PC-3 (cell line): ENCODE measurements around the gene SHCBP1L. TPM values are rescaled to one million over a fixed set of nuclear protein-coding genes. Genes with fewer than 3 reads are reported as not detected.

Experiments
- ATAC-seq: fragments of 200-7000 bp; cut with Tn5 transposase; 2 replicates; pipeline ENCODE4 v1.9.1; 2020; ENCODE audit warnings: mild to moderate bottlenecking, moderate library complexity
- BruUV-seq: library from RNA; stranded (reverse); fragments of 400-500 nt; replicated peaks from 2 replicates; lab custom pipeline; 2021; lab: Mats Ljungman, UMichigan
- CTCF ChIA-PET: fragments of 300-600 bp; sonication (Branson Sonifier 250); formaldehyde crosslinking; loops from one replicate; lab custom pipeline; 2022; ENCODE audit warnings: antibody characterized with exemption; lab: Charles Lee
- POLR2A ChIA-PET: fragments of 300-600 bp; sonication (Branson Sonifier 250); formaldehyde crosslinking; loops from one replicate; lab custom pipeline; 2022; ENCODE audit warnings: antibody characterized with exemption; ENCODE audit not compliant: unreplicated experiment; lab: Charles Lee
- DNase-seq: peaks from one replicate; pipeline ENCODE4 v3.0.0-alpha.2; 2015
- H2AFZ ChIP-seq: fragments of 300-600 bp; sonication (generic); 2 replicates; pipeline ENCODE4 v1.6.0; 2016; ENCODE audit warnings: antibody characterized with exemption, low read length
- H3F3A ChIP-seq: fragments of 300-600 bp; sonication (generic); one replicate; pipeline ENCODE4 v1.6.0; 2017; ENCODE audit warnings: antibody characterized with exemption, low read length, control low read depth, mild to moderate bottlenecking; ENCODE audit not compliant: unreplicated experiment
- H3K27ac ChIP-seq: fragments of 300-600 bp; sonication (generic); 2 replicates; pipeline ENCODE4 v1.5.1; 2016; ENCODE audit warnings: mild to moderate bottlenecking, low read length
- H3K27me3 ChIP-seq: fragments of 300-600 bp; sonication (generic); 2 replicates; pipeline ENCODE4 v1.6.1; 2016; ENCODE audit warnings: low read length, mixed read lengths
- H3K36me3 ChIP-seq: fragments of 300-600 bp; sonication (generic); 2 replicates; pipeline ENCODE4 v1.6.1; 2016; ENCODE audit warnings: low read depth, mixed run types, low read length, mixed read lengths
- H3K4me1 ChIP-seq: fragments of 300-600 bp; sonication (generic); 2 replicates; pipeline ENCODE4 v1.5.1; 2016; ENCODE audit warnings: low read length; ENCODE audit not compliant: insufficient read depth
- H3K4me2 ChIP-seq: fragments of 300-600 bp; sonication (generic); 2 replicates; pipeline ENCODE4 v1.6.0; 2016; ENCODE audit warnings: low read length
- H3K4me3 ChIP-seq: fragments of 300-600 bp; sonication (generic); 2 replicates; pipeline ENCODE4 v1.5.1; 2016; ENCODE audit warnings: mild to moderate bottlenecking, low read length, mixed read lengths
- H3K79me2 ChIP-seq: fragments of 300-600 bp; sonication (generic); 2 replicates; pipeline ENCODE4 v1.6.1; 2017; ENCODE audit warnings: low read length, mixed read lengths
- H3K9ac ChIP-seq: fragments of 300-600 bp; sonication (generic); 2 replicates; pipeline ENCODE4 v1.6.0; 2016; ENCODE audit warnings: mild to moderate bottlenecking, low read length
- H3K9me2 ChIP-seq: fragments of 300-600 bp; sonication (generic); replicated peaks from 2 replicates; pipeline ENCODE4 v1.6.1; 2016; ENCODE audit warnings: mixed run types, low read length, mixed read lengths
- H3K9me3 ChIP-seq: fragments of 300-600 bp; sonication (generic); 2 replicates; pipeline ENCODE4 v1.6.1; 2016; ENCODE audit warnings: low read length, mixed read lengths
- H4K20me1 ChIP-seq: fragments of 300-600 bp; sonication (generic); 2 replicates; pipeline ENCODE4 v1.6.1; 2016; ENCODE audit warnings: low read length, mixed read lengths
- EZH2 ChIP-seq: fragments of 300-600 bp; sonication (generic); IDR thresholded peaks from one replicate; pipeline ENCODE4 v1.6.1; 2017; ENCODE audit warnings: antibody characterized with exemption, mild to moderate bottlenecking, low read length; ENCODE audit not compliant: unreplicated experiment
- EZH2phosphoT487 ChIP-seq: fragments of 300-600 bp; sonication (generic); IDR thresholded peaks from 2 replicates; pipeline ENCODE4 v1.6.1; 2018; ENCODE audit warnings: mild to moderate bottlenecking, antibody characterized with exemption, low read length, borderline replicate concordance
- intact Hi-C: fragments of 100-400 bp; cut with micrococcal nuclease; formaldehyde crosslinking; loops from 2 replicates; pipeline ENCODE4 v1.9.0; 2023
- total RNA-seq: library from RNA; depleted of rRNA; stranded (reverse); fragments of >200 nt; gene quantifications from 2 replicates; pipeline ENCODE4 v1.2.3, GENCODE V29; 2014
- TF ChIP-seq, protein P1 (sequence below): fragments of 300-600 bp; sonication (generic); conservative IDR thresholded peaks from 2 replicates; pipeline ENCODE4 v1.5.1; 2017; ENCODE audit warnings: antibody characterized with exemption, low read depth, mild to moderate bottlenecking, low read length

Gene SHCBP1L
- total RNA-seq, 1 experiment from 2014 or later: not detected

GRCh38 chr1:182869241-182869666 is 83.7 kb downstream of the SHCBP1L start:
- no peaks in the 10 kb centered on the region for H3K27me3 ChIP-seq
- no peak overlapping the region for H2AFZ ChIP-seq
- CTCF ChIA-PET: no interaction called here
- H3K9ac ChIP-seq: no peak overlapping the region
- H3K4me1 ChIP-seq: no peaks in the 10 kb centered on the region
- H3K4me2 ChIP-seq: no peak overlapping the region
- H4K20me1 ChIP-seq: 0 out of 2 replicates have a peak, but pooled peaks cover 8% of the 10 kb centered on the region
- H3K27ac ChIP-seq: no peak overlapping the region
- ATAC-seq (no peak), DNase-seq (no peak)
- no peaks in the 10 kb centered on the region for H3K9me3 ChIP-seq
- 0 out of 2 replicates have a peak, but pooled peaks cover 2% of the 10 kb centered on the region for H3K79me2 ChIP-seq
- H3F3A ChIP-seq: no peaks in the 10 kb centered on the region
- no TSS peak for BruUV-seq
- H3K9me2 ChIP-seq: no peaks in the 10 kb centered on the region
- POLR2A ChIA-PET: no interaction called here
- H3K4me3 ChIP-seq: no peak overlapping the region
- TF ChIP-seq, protein P1, sequence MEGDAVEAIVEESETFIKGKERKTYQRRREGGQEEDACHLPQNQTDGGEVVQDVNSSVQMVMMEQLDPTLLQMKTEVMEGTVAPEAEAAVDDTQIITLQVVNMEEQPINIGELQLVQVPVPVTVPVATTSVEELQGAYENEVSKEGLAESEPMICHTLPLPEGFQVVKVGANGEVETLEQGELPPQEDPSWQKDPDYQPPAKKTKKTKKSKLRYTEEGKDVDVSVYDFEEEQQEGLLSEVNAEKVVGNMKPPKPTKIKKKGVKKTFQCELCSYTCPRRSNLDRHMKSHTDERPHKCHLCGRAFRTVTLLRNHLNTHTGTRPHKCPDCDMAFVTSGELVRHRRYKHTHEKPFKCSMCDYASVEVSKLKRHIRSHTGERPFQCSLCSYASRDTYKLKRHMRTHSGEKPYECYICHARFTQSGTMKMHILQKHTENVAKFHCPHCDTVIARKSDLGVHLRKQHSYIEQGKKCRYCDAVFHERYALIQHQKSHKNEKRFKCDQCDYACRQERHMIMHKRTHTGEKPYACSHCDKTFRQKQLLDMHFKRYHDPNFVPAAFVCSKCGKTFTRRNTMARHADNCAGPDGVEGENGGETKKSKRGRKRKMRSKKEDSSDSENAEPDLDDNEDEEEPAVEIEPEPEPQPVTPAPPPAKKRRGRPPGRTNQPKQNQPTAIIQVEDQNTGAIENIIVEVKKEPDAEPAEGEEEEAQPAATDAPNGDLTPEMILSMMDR: no peak
- no peak for TF ChIP-seq EZH2phosphoT487
- no peak for TF ChIP-seq EZH2
- intact Hi-C loops: no loop called here
- H3K36me3 ChIP-seq: peaks cover 90% of the 10 kb centered on the region

GRCh38 chr1:182867861-182868260 is 85.1 kb downstream of the SHCBP1L start:
- Histone ChIP-seq H3K9me3 (no peaks in the 10 kb centered on the region), H3K27me3 (no peaks in the 10 kb centered on the region), H3K9ac (no peak overlapping the region), H3K4me1 (no peaks in the 10 kb centered on the region), H4K20me1 (0 out of 2 replicates have a peak, but pooled peaks cover 8% of the 10 kb centered on the region), H3K9me2 (no peaks in the 10 kb centered on the region), H3K4me3 (no peak overlapping the region), H3K79me2 (0 out of 2 replicates have a peak, but pooled peaks cover 4% of the 10 kb centered on the region), H3K4me2 (no peak overlapping the region), H3K27ac (no peak overlapping the region), H3F3A (no peaks in the 10 kb centered on the region), H3K36me3 (peaks cover 88% of the 10 kb centered on the region), H2AFZ (no peak overlapping the region)
- intact Hi-C loops: no loop called here
- ChIA-PET CTCF (no interaction called here), POLR2A (no interaction called here)
- ATAC-seq: no peak
- no TSS peak for BruUV-seq
- no peak for DNase-seq
- TF ChIP-seq EZH2phosphoT487: no peak
- TF ChIP-seq, protein P1: no peak
- TF ChIP-seq EZH2: no peak

GRCh38 chr1:182863940-182864339 is 89.0 kb downstream of the SHCBP1L start:
- ATAC-seq: no peak
- no peak overlapping the region for H2AFZ ChIP-seq
- no peak for TF ChIP-seq EZH2phosphoT487
- TF ChIP-seq, protein P1: no peak
- TF ChIP-seq EZH2: no peak
- CTCF ChIA-PET: no interaction called here
- H3K27me3 ChIP-seq: no peaks in the 10 kb centered on the region
- H3K4me2 ChIP-seq: no peak overlapping the region
- H3K9ac ChIP-seq: no peak overlapping the region
- no TSS peak for BruUV-seq
- peaks cover 6% of the 10 kb centered on the region; the same call in 1 of the 2 replicates for H4K20me1 ChIP-seq
- H3K4me1 ChIP-seq: no peaks in the 10 kb centered on the region
- H3F3A ChIP-seq: no peaks in the 10 kb centered on the region
- peaks cover 92% of the 10 kb centered on the region for H3K36me3 ChIP-seq
- no peak overlapping the region for H3K27ac ChIP-seq
- POLR2A ChIA-PET: no interaction called here
- intact Hi-C loops: no loop called here
- H3K79me2 ChIP-seq: 0 out of 2 replicates have a peak, but pooled peaks cover 4% of the 10 kb centered on the region
- no peaks in the 10 kb centered on the region for H3K9me2 ChIP-seq
- DNase-seq: no peak
- H3K9me3 ChIP-seq: no peaks in the 10 kb centered on the region
- no peak overlapping the region for H3K4me3 ChIP-seq
